Activated T-helper 1 cell treated with anti-CD3 and anti-CD28 coated beads, Interleukin-2, amount 50 U/mL, for 16 hours (primary cell): Measurements from ENCODE around the gene TSPOAP1.

Experiments used
- DNase-seq, 2 donors: peaks; one replicate each; pipeline ENCODE4 v3.0.0-alpha.2; 2020; ENCODE audit warnings: low read depth in 1 of 2, low spot score in 1 of 2

TSPOAP1 gene

GRCh38 chr17:58318065-58318481 is 10.5 kb downstream of the TSPOAP1 start:
- DNase-seq: no peak

GRCh38 chr17:58317421-58318064 is 11.1 kb downstream of the TSPOAP1 start:
- no peak for DNase-seq

DNA sequence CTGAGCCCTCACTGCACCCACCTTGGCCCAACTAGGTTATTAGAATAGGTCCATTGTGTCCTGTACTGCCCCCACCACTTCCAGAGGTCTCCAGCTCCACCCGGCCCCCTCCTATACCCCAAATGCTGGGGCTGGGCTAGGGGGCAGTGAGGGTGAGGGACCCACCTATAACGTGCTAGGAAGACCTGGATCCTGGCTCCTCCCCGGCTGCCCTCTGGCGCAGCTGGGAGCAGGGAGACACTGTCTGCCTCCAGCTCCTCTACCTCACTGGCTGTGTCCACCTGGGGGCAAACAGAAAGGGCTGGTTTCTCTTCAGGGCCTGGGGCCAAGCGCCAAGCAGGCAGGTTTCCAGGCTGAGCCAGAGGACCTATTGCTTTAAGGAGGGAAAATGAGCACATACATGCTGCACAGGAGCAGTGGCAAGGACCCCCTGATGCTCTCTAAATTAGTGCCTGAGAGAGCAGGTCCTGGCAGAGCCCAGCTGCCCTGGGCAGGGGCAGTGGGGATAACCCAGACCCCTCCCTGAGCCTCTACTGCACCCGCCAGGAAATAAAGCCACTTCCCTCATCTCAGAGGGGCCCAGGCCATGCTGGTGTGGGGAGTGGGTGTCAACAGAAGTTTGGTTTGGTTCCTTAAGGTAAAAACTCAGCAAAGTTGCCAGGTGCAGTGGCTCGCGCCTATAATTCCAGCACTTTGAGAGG is 12.2 kb downstream of the TSPOAP1 start:
- no peak for DNase-seq

DNA sequence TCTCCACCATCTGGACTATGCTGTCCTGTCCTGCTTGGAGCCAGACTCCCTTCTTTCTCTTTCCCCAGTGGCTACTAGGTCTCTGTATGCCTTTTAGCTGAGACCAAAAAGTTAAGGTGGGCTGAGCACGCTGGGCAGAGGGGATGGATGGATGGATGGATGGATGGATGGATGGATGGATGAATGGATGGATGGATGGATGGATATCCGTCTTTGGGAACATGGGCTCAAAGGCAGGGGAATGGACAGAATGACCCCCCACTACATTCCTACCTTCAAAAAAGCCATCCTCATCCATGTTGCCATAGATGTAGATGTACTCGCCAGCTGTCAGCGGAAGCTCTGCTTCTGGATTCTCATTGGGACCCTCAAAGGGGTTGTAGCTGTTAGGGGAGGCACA is 12.8 kb downstream of the TSPOAP1 start:
- DNase-seq: no peak

DNA sequence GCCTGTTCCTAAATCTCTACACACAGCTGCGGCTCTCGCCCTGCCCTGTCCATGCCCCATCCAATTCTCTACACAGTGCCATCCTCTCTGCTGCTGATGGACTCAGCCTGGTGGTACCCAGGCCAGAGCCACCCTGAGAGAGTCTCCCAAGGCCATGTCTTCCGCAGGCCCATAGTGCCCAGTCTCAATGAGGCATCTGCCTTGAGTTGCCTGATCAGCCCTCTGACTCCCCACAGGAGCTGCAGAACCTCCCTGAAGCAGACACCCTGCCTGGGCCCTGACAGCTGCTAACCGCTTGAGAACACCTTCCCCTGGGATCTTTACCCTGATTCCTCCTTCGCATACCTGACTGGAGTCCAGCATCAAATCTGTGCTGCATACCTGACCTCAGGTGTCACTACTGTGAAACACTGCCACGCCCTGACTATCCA is 13.3 kb downstream of the TSPOAP1 start:
- no peak for DNase-seq

GRCh38 chr17:58314706-58315015 is 13.9 kb downstream of the TSPOAP1 start:
- no peak for DNase-seq

- DNase-seq: no peak
Measured at GRCh38 chr17:58313815-58314705, 14.5 kb downstream of the TSPOAP1 start.

DNA sequence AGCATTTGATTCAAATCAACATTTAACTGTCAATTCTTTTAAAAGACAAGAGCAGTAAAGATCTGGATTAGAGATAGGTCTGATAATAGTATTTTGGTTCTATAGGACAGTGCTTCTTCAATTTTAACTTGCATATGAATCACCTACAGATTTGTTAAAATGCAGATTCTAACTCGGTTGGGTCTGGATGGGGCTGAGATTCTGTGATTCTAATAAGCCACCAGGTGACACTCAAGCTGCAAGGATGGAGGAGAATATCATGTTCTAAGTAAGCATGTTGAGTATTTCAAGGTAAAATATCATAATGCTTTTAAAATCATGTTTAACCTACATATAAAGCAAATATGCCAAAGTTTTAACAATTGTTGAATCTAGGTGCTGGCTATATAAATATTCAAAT is 15.8 kb downstream of the TSPOAP1 start:
- no peak for DNase-seq

DNA sequence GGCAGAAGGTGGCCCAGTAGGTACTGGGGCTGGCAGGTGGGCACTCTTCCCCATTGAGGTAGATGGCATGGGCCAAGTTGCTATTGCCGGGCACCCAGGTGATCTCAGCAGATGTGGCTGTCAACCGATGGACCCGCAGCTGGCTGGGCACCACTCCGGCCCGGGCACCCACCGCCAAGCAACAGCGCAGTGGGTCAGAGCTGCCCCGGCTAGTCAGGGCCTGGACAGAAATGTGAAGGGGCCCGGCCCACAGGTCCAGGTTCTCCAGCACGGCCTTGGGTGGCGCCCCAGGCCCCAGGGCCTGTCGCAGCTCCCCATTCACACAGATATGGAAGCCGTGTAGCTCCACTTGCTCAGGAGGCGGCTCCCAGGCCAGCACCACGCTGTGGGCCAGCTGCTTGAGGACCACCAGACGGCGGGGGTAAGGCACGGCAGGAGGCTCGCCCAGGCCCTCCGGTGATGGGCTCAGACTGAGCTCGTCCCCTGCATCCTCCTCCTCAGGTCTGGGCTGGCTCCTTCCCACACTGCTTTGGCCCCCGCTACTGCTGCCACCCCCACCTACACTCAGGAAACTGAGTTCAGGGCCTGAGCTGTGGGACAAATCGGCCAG is 16.5 kb downstream of the TSPOAP1 start:
- DNase-seq: no peak

DNA sequence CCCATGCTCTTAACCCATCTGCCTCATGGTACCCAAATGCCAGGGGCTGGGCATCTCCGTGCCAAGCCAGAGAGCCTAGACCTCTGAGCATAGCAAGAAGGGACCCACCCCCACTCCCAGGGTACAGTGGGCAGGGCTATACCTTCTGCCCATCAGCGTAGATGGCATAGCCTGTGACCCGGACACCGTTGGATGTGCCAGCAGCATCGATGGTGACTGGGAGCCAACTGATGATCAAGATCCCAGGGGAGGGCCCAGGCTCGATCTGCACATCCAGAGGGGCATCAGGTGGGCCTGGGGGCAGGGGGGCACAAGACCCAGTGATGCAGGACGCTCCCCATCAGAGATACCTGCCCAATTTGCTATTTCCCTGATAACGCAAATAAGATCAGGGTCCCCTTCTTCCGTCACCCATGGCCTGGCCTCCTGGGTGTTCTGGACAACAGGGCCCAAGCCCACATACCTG is 17.1 kb downstream of the TSPOAP1 start:
- DNase-seq: no peak

GRCh38 chr17:58310511-58311428 is 17.8 kb downstream of the TSPOAP1 start:
- no peak for DNase-seq

GRCh38 chr17:58309918-58310259 is 18.7 kb downstream of the TSPOAP1 start:
- DNase-seq: no peak

DNA sequence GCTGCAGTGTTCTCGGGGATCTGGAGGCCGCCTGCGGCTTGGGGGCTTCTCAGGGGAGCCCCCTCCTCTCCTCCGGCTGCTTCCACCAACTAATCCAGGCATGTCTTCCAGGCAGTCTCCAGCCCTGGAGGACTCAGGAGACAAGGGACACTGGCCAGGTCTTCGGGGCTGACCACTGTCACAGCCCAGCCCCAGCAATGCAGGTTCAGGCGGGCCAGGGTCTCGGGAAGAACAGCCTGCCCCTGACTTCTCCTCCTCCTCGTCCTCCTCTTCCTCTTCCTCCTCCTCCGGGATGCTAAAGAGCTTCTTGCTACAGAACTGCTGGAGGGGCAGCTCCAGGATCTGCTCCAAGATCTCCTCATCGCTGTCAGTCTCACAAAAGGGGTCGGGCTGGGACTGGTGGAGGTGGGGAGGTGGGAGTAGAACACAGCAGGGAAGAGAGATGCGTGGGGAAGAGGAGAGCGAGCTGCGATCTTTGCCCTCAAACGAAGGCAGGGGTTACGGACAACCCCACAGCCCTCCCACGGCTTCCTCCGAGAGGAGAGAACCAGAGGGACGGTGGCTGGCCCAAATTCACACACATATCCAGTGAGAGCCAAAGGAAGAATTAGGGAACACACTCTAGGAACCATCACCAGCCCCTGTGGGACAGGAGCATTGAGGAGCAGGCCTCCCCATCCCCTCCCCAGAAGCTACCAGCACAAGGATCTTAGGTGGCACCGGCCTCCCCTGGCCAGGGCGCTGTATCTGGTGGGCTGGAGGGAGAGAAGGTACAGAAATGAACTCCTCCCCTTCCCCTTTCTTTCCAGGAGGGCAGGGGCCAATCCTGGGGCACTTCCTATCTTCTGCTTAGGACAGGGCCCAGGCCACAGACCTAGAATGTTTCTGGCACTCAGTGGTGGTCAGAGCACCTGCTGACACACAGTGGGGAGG is 19.3 kb downstream of the TSPOAP1 start:
- DNase-seq: no peak

DNA sequence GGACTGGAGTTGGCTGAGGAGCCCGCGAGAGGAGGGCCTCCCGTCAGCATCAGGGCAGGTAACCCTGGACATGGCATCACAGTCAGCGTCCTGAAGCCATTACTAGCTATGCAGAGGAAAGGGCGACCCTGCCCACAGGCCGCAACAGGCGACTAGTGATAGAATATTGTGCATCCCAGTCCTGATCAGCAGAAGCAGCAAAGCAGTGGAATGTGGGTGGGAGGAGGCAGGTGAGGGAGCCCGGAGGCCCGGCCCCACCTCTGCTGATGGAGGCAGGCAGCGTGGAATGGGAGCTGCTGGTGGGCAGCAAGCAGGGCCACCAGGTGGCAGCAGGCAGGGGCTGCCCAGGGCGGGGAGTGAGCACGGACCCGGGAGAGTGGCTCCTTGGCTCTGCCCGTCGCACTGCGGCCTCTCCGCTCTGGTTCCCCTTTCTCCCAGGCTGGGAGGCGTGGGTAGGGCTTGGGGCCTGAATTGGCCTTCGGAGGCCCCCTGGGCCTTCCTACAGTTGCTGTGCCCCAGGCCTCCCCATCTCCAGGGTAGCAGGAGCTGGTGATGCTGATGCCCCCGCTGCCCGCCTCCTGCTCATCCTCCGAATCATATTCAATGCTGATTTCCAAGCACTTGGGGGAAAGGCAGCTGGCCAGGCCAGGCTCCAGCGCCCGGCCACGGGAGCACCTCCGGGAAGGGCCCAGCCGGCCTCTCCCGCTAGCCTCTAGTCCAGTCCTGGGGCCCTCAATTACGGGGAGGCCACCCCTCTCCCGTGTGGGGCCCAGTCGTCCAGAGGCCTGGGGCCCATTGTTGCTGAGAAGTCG is 20.2 kb downstream of the TSPOAP1 start:
- no peak for DNase-seq

GRCh38 chr17:58307468-58308172 is 21.0 kb downstream of the TSPOAP1 start:
- no peak for DNase-seq

DNA sequence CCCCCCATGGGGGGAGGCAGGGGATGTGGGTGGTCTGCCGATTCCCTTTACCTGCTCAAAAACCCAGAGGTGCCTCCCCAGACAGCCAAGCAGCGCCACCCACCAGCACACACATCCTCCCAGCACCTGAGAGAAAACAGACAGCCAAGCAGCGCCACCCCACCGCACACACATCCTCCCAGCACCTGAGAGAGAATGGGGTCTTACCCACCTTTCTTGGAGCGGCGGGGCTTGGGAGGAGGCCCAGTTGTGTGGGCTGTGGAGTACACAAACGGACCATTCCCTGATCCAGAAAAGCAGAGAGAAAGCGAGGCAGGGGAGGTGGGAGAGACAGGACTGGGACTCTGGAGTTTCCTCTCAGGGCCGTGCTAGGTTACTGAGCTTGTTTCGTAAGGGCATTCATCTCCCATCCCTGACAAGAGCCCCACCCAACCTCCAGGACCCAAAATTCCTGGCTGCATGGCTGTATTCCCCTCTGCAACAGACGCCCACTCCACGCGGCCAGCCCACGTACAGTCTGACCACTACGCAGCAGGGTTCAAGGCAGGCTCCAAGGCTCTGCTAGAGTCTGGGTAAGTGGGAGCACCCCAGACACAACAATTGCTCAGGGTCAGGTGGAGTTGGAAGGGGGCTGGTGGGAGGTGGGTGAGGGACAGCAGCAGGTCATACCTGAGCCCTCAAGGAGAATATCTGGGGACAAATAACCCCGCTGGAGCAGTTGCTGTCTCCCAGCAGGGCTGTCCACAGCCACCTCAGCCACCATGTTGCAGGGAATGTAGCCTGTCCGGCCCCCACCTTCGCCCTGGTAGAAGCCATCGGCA is 22.3 kb downstream of the TSPOAP1 start:
- DNase-seq: no peak

GRCh38 chr17:58305626-58306025 is 23.0 kb downstream of the TSPOAP1 start:
- DNase-seq: no peak
